OCI-LY1 (cell line): ENCODE measurements around the gene MYMK.

ENCODE experiments used
- H2AFZ ChIP-seq: fragments of 200-600 bp; sonication (generic), shearing (Covaris generic); 2 replicates; pipeline ENCODE4 v1.6.0; 2014; ENCODE audit warnings: antibody characterized with exemption, mild to moderate bottlenecking, low read length
- H3F3A ChIP-seq: fragments of 200-600 bp; sonication (generic), shearing (Covaris generic); 2 replicates; pipeline ENCODE4 v1.6.0; 2014; ENCODE audit warnings: mild to moderate bottlenecking, antibody characterized with exemption, low read length, moderate library complexity; ENCODE audit not compliant: insufficient read depth
- H3K27ac ChIP-seq: fragments of 200-600 bp; sonication (generic); 2 replicates; pipeline ENCODE4 v1.5.1; 2014; ENCODE audit warnings: low read length, mixed run types, mild to moderate bottlenecking, low read depth; ENCODE audit not compliant: poor library complexity, severe bottlenecking
- H3K27me3 ChIP-seq: fragments of 200-600 bp; sonication (generic); 2 replicates; pipeline ENCODE4 v1.6.0; 2014; ENCODE audit warnings: antibody characterized with exemption, mild to moderate bottlenecking, low read length, moderate library complexity; ENCODE audit not compliant: insufficient read depth
- H3K36me3 ChIP-seq: fragments of 200-600 bp; sonication (generic); 2 replicates; pipeline ENCODE4 v1.6.1; 2014; ENCODE audit warnings: mild to moderate bottlenecking, antibody characterized with exemption, low read length, moderate library complexity, mixed read lengths; ENCODE audit not compliant: insufficient read depth
- H3K4me1 ChIP-seq: fragments of 200-600 bp; sonication (generic); 2 replicates; pipeline ENCODE4 v1.5.1; 2014; ENCODE audit warnings: mild to moderate bottlenecking, low read length, moderate library complexity; ENCODE audit not compliant: insufficient read depth, severe bottlenecking
- H3K4me2 ChIP-seq: fragments of 200-600 bp; sonication (generic), shearing (Covaris generic); 2 replicates; pipeline ENCODE4 v1.6.1; 2014; ENCODE audit warnings: low read length
- H3K4me3 ChIP-seq: fragments of 200-600 bp; sonication (generic); 2 replicates; pipeline ENCODE4 v1.5.1; 2014; ENCODE audit warnings: low read length, low read depth, mild to moderate bottlenecking, mixed read lengths; ENCODE audit not compliant: poor library complexity, severe bottlenecking
- H3K79me2 ChIP-seq: fragments of 200-600 bp; shearing (Covaris generic); 2 replicates; pipeline ENCODE4 v1.6.1; 2016; ENCODE audit warnings: mixed run types, low read length, mixed read lengths; ENCODE audit not compliant: insufficient read depth
- H3K9ac ChIP-seq: fragments of 200-600 bp; sonication (generic), shearing (Covaris generic); 2 replicates; pipeline ENCODE4 v1.6.1; 2014; ENCODE audit warnings: mild to moderate bottlenecking, low read length, mixed read lengths
- H3K9me2 ChIP-seq: fragments of 200-600 bp; sonication (generic), shearing (Covaris generic); 2 replicates; pipeline ENCODE4 v1.6.1; 2014; ENCODE audit warnings: low read depth, mild to moderate bottlenecking, low read length, mixed read lengths
- H3K9me3 ChIP-seq: fragments of 200-600 bp; shearing (Covaris generic); 2 replicates; pipeline ENCODE4 v1.6.1; 2014; ENCODE audit warnings: low read length, mixed read lengths
- H4K20me1 ChIP-seq: fragments of 200-600 bp; sonication (generic), shearing (Covaris generic); 2 replicates; pipeline ENCODE4 v1.6.0; 2016; ENCODE audit warnings: mild to moderate bottlenecking, low read length; ENCODE audit not compliant: insufficient read depth
- EZH2 ChIP-seq: fragments of 200-600 bp; sonication (generic), shearing (Covaris generic); IDR thresholded peaks from 2 replicates; pipeline ENCODE4 v1.8.0; 2017; ENCODE audit warnings: borderline replicate concordance, mixed run types, mild to moderate bottlenecking, antibody characterized with exemption, low read length, moderate library complexity, mixed read lengths
- TF ChIP-seq, protein P1 (sequence below): fragments of 200-600 bp; sonication (generic), shearing (Covaris generic); IDR thresholded peaks from 2 replicates; pipeline ENCODE4 v1.5.1; 2017; ENCODE audit warnings: mild to moderate bottlenecking, antibody characterized with exemption, low read length, moderate library complexity, mixed read lengths

MYMK gene

DNA sequence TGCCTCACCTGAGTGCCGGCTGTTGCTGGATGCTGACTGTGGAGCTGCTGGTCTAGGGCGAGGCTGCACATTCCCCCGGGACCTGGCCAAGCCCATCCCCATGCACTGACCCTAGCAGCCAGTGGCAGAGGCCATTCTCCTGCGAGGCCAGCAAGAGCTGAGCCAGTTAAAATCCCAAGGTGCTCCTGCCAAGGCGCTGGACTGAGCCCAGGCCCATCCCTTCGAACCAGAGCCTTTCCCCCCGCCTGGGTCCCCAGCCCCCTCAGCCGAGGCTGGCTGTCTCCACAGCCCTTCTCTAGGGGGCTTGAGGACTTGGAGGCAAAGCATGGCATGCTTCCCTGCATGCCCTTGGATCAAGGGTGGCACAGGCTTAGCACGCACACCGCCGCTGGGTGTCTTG lies 11.3 kb upstream of the MYMK start:
- H3K9ac ChIP-seq, result no peak overlapping the region
- no peak overlapping the region for H3K4me3 ChIP-seq
- no peak overlapping the region for H3K4me2 ChIP-seq
- no peaks in the 10 kb centered on the region for H4K20me1 ChIP-seq
- H2AFZ ChIP-seq, result no peak overlapping the region
- H3F3A ChIP-seq, result no peaks in the 10 kb centered on the region
- no peaks in the 10 kb centered on the region for H3K36me3 ChIP-seq
- H3K27me3 ChIP-seq, result no peaks in the 10 kb centered on the region; the same call in 1 of the 2 replicates
- no peaks in the 10 kb centered on the region for H3K9me3 ChIP-seq
- TF ChIP-seq EZH2, result no peak
- TF ChIP-seq, protein P1, sequence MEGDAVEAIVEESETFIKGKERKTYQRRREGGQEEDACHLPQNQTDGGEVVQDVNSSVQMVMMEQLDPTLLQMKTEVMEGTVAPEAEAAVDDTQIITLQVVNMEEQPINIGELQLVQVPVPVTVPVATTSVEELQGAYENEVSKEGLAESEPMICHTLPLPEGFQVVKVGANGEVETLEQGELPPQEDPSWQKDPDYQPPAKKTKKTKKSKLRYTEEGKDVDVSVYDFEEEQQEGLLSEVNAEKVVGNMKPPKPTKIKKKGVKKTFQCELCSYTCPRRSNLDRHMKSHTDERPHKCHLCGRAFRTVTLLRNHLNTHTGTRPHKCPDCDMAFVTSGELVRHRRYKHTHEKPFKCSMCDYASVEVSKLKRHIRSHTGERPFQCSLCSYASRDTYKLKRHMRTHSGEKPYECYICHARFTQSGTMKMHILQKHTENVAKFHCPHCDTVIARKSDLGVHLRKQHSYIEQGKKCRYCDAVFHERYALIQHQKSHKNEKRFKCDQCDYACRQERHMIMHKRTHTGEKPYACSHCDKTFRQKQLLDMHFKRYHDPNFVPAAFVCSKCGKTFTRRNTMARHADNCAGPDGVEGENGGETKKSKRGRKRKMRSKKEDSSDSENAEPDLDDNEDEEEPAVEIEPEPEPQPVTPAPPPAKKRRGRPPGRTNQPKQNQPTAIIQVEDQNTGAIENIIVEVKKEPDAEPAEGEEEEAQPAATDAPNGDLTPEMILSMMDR, result no peak
- no peak overlapping the region for H3K27ac ChIP-seq
- H3K79me2 ChIP-seq, result no peaks in the 10 kb centered on the region
- H3K9me2 ChIP-seq, result no peaks in the 10 kb centered on the region
- no peaks in the 10 kb centered on the region for H3K4me1 ChIP-seq

DNA sequence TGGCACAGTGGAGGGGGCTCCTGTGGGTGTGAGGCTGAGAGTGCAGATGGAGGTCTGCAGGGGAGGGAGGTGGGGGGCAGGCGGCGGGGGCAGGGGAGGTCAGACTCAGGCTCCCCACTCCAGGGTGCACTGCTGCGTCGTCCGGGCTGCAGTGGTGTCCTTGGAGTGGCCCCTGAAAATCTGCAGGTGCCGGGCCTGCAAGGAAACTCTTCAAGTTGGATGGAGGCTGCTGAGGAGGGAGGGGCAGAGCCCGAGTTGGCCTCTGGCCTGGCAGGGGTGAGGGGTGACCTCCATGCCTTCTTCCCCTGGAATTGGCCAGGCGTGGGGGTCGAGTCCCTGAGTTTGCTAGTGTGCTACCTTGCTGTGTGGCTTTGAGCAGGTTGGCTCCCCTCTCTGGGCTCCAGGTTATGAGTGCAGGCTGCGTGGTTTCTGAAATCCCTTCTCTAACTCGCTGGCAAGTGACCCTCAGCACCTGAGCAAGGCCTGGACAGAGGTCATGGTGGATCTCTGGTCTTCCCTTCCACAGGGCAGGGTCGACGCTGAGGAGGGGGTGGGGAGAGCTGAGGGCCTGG lies 10.6 kb upstream of the MYMK start:
- no peaks in the 10 kb centered on the region for H3K4me1 ChIP-seq
- no peaks in the 10 kb centered on the region for H3K9me2 ChIP-seq
- H3K27ac ChIP-seq, result no peak overlapping the region
- no peaks in the 10 kb centered on the region for H3K9me3 ChIP-seq
- peaks cover 6% of the 10 kb centered on the region; the same call in 1 of the 2 replicates for H3K27me3 ChIP-seq
- no peaks in the 10 kb centered on the region for H4K20me1 ChIP-seq
- TF ChIP-seq, protein P1, result no peak
- no peak for TF ChIP-seq EZH2
- no peaks in the 10 kb centered on the region for H3F3A ChIP-seq
- no peak overlapping the region for H2AFZ ChIP-seq
- no peak overlapping the region for H3K4me2 ChIP-seq
- no peak overlapping the region for H3K4me3 ChIP-seq
- H3K36me3 ChIP-seq, result no peaks in the 10 kb centered on the region
- H3K79me2 ChIP-seq, result no peaks in the 10 kb centered on the region
- no peak overlapping the region for H3K9ac ChIP-seq

DNA sequence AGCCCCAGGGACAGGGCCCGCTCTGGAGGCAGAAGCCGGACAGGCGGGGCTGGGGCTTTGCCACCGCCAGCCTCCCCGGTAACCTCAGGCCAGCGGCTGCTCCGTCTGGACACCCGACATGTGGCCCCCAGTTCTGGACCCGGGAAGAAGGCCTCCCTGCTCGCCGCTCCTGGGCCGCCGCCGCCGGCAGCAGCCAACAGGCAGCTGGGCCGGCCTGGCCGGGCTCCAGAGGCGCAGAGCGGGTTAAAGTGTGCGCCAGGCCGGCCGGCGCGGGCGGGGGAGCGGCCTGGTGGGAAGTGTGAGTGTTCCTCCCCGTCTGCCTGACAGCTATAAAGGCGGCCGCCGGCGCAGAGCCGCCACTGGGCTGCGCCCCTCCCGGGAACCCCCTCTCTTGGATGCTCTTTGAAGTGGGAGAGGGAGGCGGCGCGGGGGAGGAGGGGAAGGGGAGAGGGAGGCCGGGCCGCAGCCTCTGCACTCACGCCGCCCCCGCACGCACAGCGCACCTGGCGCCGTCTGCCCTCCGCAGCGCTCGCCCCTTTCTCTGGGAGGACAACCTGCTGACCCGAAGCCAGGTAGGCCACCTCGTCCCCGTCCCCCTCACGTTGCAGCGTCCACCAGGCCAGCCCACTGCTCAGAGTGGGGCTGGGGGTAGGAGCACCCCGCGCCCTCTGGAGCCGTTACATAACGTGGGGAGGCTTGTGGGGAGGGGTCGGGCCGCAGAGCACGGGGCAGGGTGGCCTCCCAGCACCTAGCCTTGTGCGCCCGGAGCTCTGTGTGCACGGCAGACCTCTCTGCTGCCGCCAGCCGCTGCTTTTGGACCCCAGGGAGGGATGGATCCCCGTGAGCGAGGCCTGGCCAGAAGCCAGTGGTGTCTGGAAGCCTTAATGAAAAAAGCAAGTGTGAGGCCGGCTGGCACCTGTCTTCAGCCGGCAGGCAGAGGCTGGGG lies 9.9 kb upstream of the MYMK start, which contains the start of gene ADAMTSL2:
TSS of gene ADAMTSL2 (plus strand) at position 359 of the 946 bp plus-strand sequence. CDS start 2,009 bp downstream, outside the sequence.
- no peak within 1 kb of the TSS for H3K27ac ChIP-seq
- H3F3A ChIP-seq, result no peaks in the 10 kb centered on the region
- H3K4me2 ChIP-seq, result no peak within 1 kb of the TSS
- H3K27me3 ChIP-seq, result peaks cover 6% of the 10 kb centered on the region; the same call in 1 of the 2 replicates
- no peaks in the 10 kb centered on the region for H3K36me3 ChIP-seq
- no peak for TF ChIP-seq EZH2
- TF ChIP-seq, protein P1, result no peak
- no peaks in the 10 kb centered on the region for H3K9me3 ChIP-seq
- H3K9me2 ChIP-seq, result no peaks in the 10 kb centered on the region
- H2AFZ ChIP-seq, result no peak within 1 kb of the TSS
- no peaks in the 10 kb centered on the region for H4K20me1 ChIP-seq
- H3K4me1 ChIP-seq, result no peaks in the 10 kb centered on the region
- H3K4me3 ChIP-seq, result no peak within 1 kb of the TSS
- H3K79me2 ChIP-seq, result no peaks in the 10 kb centered on the region
- H3K9ac ChIP-seq, result no peak within 1 kb of the TSS
